Astrocyte of the cerebellum (primary cell): Measurements from ENCODE around the gene TDRD1.

Experiments used
- DNase-seq: peaks from one replicate; pipeline ENCODE4 v3.0.0-alpha.2; 2011; ENCODE audit warnings: low read depth
- H3K4me3 ChIP-seq: 2 replicates; pipeline ENCODE4 v1.5.1; 2011; ENCODE audit warnings: mild to moderate bottlenecking, low read depth, low read length, moderate library complexity
- CTCF ChIP-seq: IDR thresholded peaks from 2 replicates; pipeline ENCODE4 v1.5.1; 2012; ENCODE audit warnings: low read length, low read depth, moderate library complexity, mild to moderate bottlenecking; ENCODE audit errors: missing control alignments
- in situ Hi-C: cut with HindIII; loops from 2 replicates; pipeline ENCODE4 v1.10.0; 2017; ENCODE audit warnings: low sequenced_read_pairs

Gene TDRD1

GRCh38 chr10:114195079-114195478 is 15.9 kb downstream of the TDRD1 start:
- no peak overlapping the region for H3K4me3 ChIP-seq
- DNase-seq: no peak
- in situ Hi-C loops: no loop called here
- no peak for TF ChIP-seq CTCF

- no peak for TF ChIP-seq CTCF
- in situ Hi-C loops: no loop called here
- H3K4me3 ChIP-seq: no peak overlapping the region
- no peak for DNase-seq
Measured at GRCh38 chr10:114199239-114199638, 20.1 kb downstream of the TDRD1 start.

GRCh38 chr10:114202812-114203211 is 23.7 kb downstream of the TDRD1 start:
- DNase-seq: no peak
- no peak overlapping the region for H3K4me3 ChIP-seq
- no peak for TF ChIP-seq CTCF
- in situ Hi-C loops: no loop called here

- no peak for TF ChIP-seq CTCF
- no peak for DNase-seq
- in situ Hi-C loops: no loop called here
- no peak overlapping the region for H3K4me3 ChIP-seq
Measured at GRCh38 chr10:114206902-114207301, 27.7 kb downstream of the TDRD1 start.

GRCh38 chr10:114207349-114207748 is 28.2 kb downstream of the TDRD1 start:
- in situ Hi-C loops: no loop called here
- TF ChIP-seq CTCF: no peak
- no peak overlapping the region for H3K4me3 ChIP-seq
- DNase-seq: no peak

GRCh38 chr10:114208351-114208750 is 29.2 kb downstream of the TDRD1 start:
- in situ Hi-C loops: no loop called here

More at GRCh38 chr10:114208351-114208750, 29.2 kb downstream of the TDRD1 start:
- TF ChIP-seq CTCF: no peak
- H3K4me3 ChIP-seq: no peak overlapping the region
- DNase-seq: no peak
